ENCODE data around the gene NOP9. TPM values are rescaled to one million over a fixed set of nuclear protein-coding genes. Genes with fewer than 3 reads are reported as not detected.
"Not testable (repeated sequence)": the region's sequence is repeated elsewhere in the genome, so short reads cannot be mapped to it uniquely, and the experiment has no call there.

The NOP9 gene
- total RNA-seq, 4 donors from 2014 or later = 19.8 to 31.2 (median 21.2) TPM

GRCh38 chr14:24325041-24325530 lies 25.4 kb downstream of the NOP9 start:
- DNase-seq (ENCODE audit: low spot score in 2 of 2) = no peak
- Histone ChIP-seq H3K4me1 (peaks cover 11% of the 10 kb centered on the region), H3K27ac (no peak overlapping the region), H3K4me3 (no peak overlapping the region), H3K27me3 (no peaks in the 10 kb centered on the region), H3K36me3 (no peaks in the 10 kb centered on the region), H3K9me3 (no peaks in the 10 kb centered on the region)
- 68% methylated on average over 5 of the region's 5 CpGs for WGBS
- no peak for TF ChIP-seq POLR2A (IDR thresholded peaks at IDR 0.05)
- TF ChIP-seq POLR2AphosphoS5 (IDR thresholded peaks at IDR 0.05) = no peak
- TF ChIP-seq CTCF (IDR thresholded peaks at IDR 0.05) = no peak
- TF ChIP-seq EP300 (IDR thresholded peaks at IDR 0.05) = no peak

- H3K36me3 ChIP-seq = no peaks in the 10 kb centered on the region
- TF ChIP-seq POLR2A (IDR thresholded peaks at IDR 0.05) (no peak), POLR2AphosphoS5 (IDR thresholded peaks at IDR 0.05) (no peak)
- WGBS = 88% methylated on average over 8 of the region's 9 CpGs
- no peaks in the 10 kb centered on the region for H3K27me3 ChIP-seq
- peaks cover 11% of the 10 kb centered on the region for H3K4me1 ChIP-seq
- H3K27ac ChIP-seq = no peak overlapping the region
- no peak for DNase-seq (ENCODE audit: low spot score in 2 of 2)
- H3K9me3 ChIP-seq = no peaks in the 10 kb centered on the region
- H3K4me3 ChIP-seq = no peak overlapping the region
Observed at GRCh38 chr14:24325963-24326362, 26.3 kb downstream of the NOP9 start.

GRCh38 chr14:24327303-24327702 lies 27.7 kb downstream of the NOP9 start:
- H3K27ac ChIP-seq = no peak overlapping the region
- WGBS = 74% methylated on average over 2 of the region's 2 CpGs
- no peaks in the 10 kb centered on the region for H3K36me3 ChIP-seq
- no peaks in the 10 kb centered on the region for H3K27me3 ChIP-seq
- no peaks in the 10 kb centered on the region for H3K9me3 ChIP-seq
- H3K4me1 ChIP-seq = peaks cover 19% of the 10 kb centered on the region
- TF ChIP-seq CTCF (IDR thresholded peaks at IDR 0.05) (no peak), POLR2AphosphoS5 (IDR thresholded peaks at IDR 0.05) (no peak), EP300 (IDR thresholded peaks at IDR 0.05) (no peak), POLR2A (IDR thresholded peaks at IDR 0.05) (no peak)
- no peak overlapping the region for H3K4me3 ChIP-seq
- no peak for DNase-seq (ENCODE audit: low spot score in 2 of 2)

- not testable (repeated sequence) for DNase-seq (ENCODE audit: low spot score in 2 of 2); H3K4me3 ChIP-seq; H3K27ac ChIP-seq; H3K9me3 ChIP-seq; H3K36me3 ChIP-seq; H3K27me3 ChIP-seq
- WGBS = 3% methylated on average over 9 of the region's 9 CpGs
- peak; percentile 39 to 68 for TF ChIP-seq CTCF (IDR thresholded peaks at IDR 0.05)
- H3K4me1 ChIP-seq = peaks cover 25% of the 10 kb centered on the region
Observed at GRCh38 chr14:24327914-24328313, 28.3 kb downstream of the NOP9 start.

- no peaks in the 10 kb centered on the region for H3K9me3 ChIP-seq
- 74% methylated on average over 8 of the region's 12 CpGs for WGBS
- H3K4me3 ChIP-seq = no peak overlapping the region
- H3K36me3 ChIP-seq = no peaks in the 10 kb centered on the region
- no peak overlapping the region for H3K27ac ChIP-seq
- TF ChIP-seq EP300 (IDR thresholded peaks at IDR 0.05) (no peak), CTCF (IDR thresholded peaks at IDR 0.05) (no peak), POLR2A (IDR thresholded peaks at IDR 0.05) (no peak), POLR2AphosphoS5 (IDR thresholded peaks at IDR 0.05) (no peak)
- H3K4me1 ChIP-seq = peaks cover 37% of the 10 kb centered on the region
- no peak for DNase-seq (ENCODE audit: low spot score in 2 of 2)
- H3K27me3 ChIP-seq = peaks cover under 1% of the 10 kb centered on the region
Observed at GRCh38 chr14:24329073-24329663, 29.5 kb downstream of the NOP9 start.

GRCh38 chr14:24329736-24330135 lies 30.1 kb downstream of the NOP9 start:
- TF ChIP-seq POLR2A (IDR thresholded peaks at IDR 0.05) (no peak), EP300 (IDR thresholded peaks at IDR 0.05) (no peak), CTCF (IDR thresholded peaks at IDR 0.05) (no peak), POLR2AphosphoS5 (IDR thresholded peaks at IDR 0.05) (no peak)
- Histone ChIP-seq H3K27ac (no peak overlapping the region), H3K9me3 (no peaks in the 10 kb centered on the region), H3K4me3 (no peak overlapping the region), H3K4me1 (peaks cover 43% of the 10 kb centered on the region), H3K36me3 (no peaks in the 10 kb centered on the region), H3K27me3 (peaks cover 6% of the 10 kb centered on the region)
- no peak for DNase-seq (ENCODE audit: low spot score in 2 of 2)
- 70% methylated on average over 2 of the region's 9 CpGs for WGBS

Data from suprapubic skin (tissue), 4 donors.